Heart left ventricle (tissue), 16 donors: ENCODE results near the gene NINL. TPM values are rescaled to one million over a fixed set of nuclear protein-coding genes. Genes with fewer than 3 reads are reported as not detected.

Experiments
- ATAC-seq, 4 donors: fragments of 200-7000 bp; cut with Tn5 transposase; one replicate each; pipeline ENCODE4 v1.9.1; 2020 to 2022; ENCODE audit warnings: moderate library complexity in 4 of 4, mild to moderate bottlenecking in 3 of 4, moderate number of reproducible peaks in 1 of 4
- DNase-seq, 5 donors: peaks; one replicate each; pipeline ENCODE4 v3.0.0-alpha.2; 2020
- H3K27ac ChIP-seq, 12 donors: fragments of 200-600 bp; sonication (generic) in 4 of 12; one replicate each; pipeline versions ENCODE4 v1.5.0 to v1.8.0; 2016 to 2022; ENCODE audit warnings: mild to moderate bottlenecking in 2 of 12
- H3K27me3 ChIP-seq, 9 donors: fragments of 200-600 bp; sonication (generic) in 2 of 9; one replicate each; pipeline versions ENCODE4 v1.5.1 to v1.8.0; 2016 to 2022; ENCODE audit warnings: mild to moderate bottlenecking in 3 of 9
- H3K36me3 ChIP-seq, 9 donors: fragments of 200-600 bp; sonication (generic) in 2 of 9; one replicate each; pipeline versions ENCODE4 v1.5.0 to v1.8.0; 2018 to 2022; ENCODE audit warnings: mild to moderate bottlenecking in 2 of 9
- H3K4me1 ChIP-seq, 12 donors: fragments of 200-600 bp; sonication (generic) in 4 of 12; one replicate each; pipeline versions ENCODE4 v1.5.0 to v1.8.0; 2016 to 2022; ENCODE audit warnings: mild to moderate bottlenecking in 3 of 12
- H3K4me3 ChIP-seq, 12 donors: fragments of 200-600 bp; sonication (generic) in 4 of 12; one replicate each; pipeline versions ENCODE4 v1.5.0 to v1.8.0; 2017 to 2022; ENCODE audit warnings: mild to moderate bottlenecking in 9 of 12, moderate library complexity in 4 of 12
- H3K9me3 ChIP-seq, 12 donors: fragments of 200-600 bp; sonication (generic) in 4 of 12; one replicate each; pipeline versions ENCODE4 v1.5.0 to v1.8.0; 2016 to 2022; ENCODE audit warnings: mild to moderate bottlenecking in 1 of 12
- POLR2A ChIP-seq, 2 donors: fragments of 450-650 bp; IDR thresholded peaks; one replicate each; pipeline ENCODE4 v1.6.1; 2017; ENCODE audit warnings: antibody characterized with exemption in 2 of 2, mild to moderate bottlenecking in 2 of 2, moderate library complexity in 2 of 2
- WGBS, 4 donors: extraction: QIAGEN DNeasy Blood & Tissue Kit in 2 of 4; methylation state at CpG; one replicate each; pipeline versions ENCODE4 v1.1.5 to v1.1.7; 2013 to 2018; 5-methylcytosine and 5-hydroxymethylcytosine counted together
- intact Hi-C, 10 donors: fragments of 100-400 bp; cut with DNase I; formaldehyde crosslinking; loops; one replicate each; pipeline versions ENCODE4 v1.11.1 to v1.14.2; 2022
- polyA plus RNA-seq, 2 donors: library from polyadenylated mRNA; stranded (reverse); fragments of 200-250 nt; gene quantifications; one replicate each; pipeline ENCODE4 v1.2.3, GENCODE V29; 2013
- total RNA-seq, 9 donors: library from RNA; depleted of rRNA in 2 of 9; stranded (reverse); fragments of >200 nt in 2 of 9; fragmentation: NEBNext Ultra II Directional in 3 of 9; extraction: Animal tissue kit (Norgen Biotek cat#: 25700) in 3 of 9; gene quantifications; one replicate each; pipeline versions ENCODE4 v1.1.0 to v1.2.4, GENCODE V29; 2016 to 2023
- TF ChIP-seq, protein P1 (sequence below), 12 donors: fragments of 200-600 bp; sonication (generic) in 4 of 12; IDR thresholded peaks; one replicate each; pipeline versions ENCODE4 v1.5.0 to v1.8.0; 2018 to 2022; ENCODE audit warnings: antibody characterized with exemption in 12 of 12, mild to moderate bottlenecking in 5 of 12
- donor health status: ischemic (EF 13 %, LVEDD 7.1; RV severe dilation, severe dysfunction).
- donor health status: healthy with polysubstance abuse.
- donor health status: DM: no; HTN: yes; CAD: no.
- donor health status: DM: no; HTN: no; CAD: no.
- donor health status: ischemic (EF 25% LVEDD 6.9; RV normal size, moderate dysfunction).
- donor health status: ischemic (EF 25% LVEDD 5.7; RV mildly dilated, moderate dysfunction).
- donor health status: healthy.
- donor health status: DM: yes; HTN: yes; CAD: no.
- donor health status: ischemic (EF 35%, LVEDD 5.7; RV mildly dilated, moderate dysfunction).
- donor health status: nonischemic (EF 11% LVEDD 7.7; RV severe dilation, severe dysfunction).
- donor health status: DM: yes; HTN: yes; CAD: no.
- donor health status: PGD.
- donor health status: ischemic (EF 29% LVEDD 5.4; RV normal size, mild dysfunction).
- donor health status: nonischemic (EF 23%, LVEDD 6.1; RV moderate dilation, normal function).

Gene NINL
- total and polyA plus RNA-seq, 11 donors, result 0.78 to 7.1 (median 2.9) TPM

DNA sequence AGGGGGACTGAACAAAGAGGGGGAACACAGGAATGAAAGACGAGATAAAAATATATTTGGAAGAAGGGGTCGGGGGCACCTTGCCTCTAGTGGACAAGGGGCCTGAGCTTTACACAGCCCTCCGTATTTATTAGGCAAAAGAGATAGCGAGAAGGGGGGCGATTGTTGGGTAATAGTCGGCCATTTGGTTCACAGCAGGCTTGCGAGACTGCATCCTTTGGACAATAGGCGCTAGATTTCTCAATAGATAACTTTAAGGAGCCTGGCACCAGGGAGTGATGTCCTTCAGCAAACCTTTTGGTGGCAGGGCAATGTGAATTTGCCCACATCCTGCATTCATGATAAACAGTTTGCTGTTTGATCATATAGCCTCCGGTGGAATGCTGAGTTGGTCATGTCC is 41.4 kb upstream of the NINL start:
- no peak for ATAC-seq

DNA sequence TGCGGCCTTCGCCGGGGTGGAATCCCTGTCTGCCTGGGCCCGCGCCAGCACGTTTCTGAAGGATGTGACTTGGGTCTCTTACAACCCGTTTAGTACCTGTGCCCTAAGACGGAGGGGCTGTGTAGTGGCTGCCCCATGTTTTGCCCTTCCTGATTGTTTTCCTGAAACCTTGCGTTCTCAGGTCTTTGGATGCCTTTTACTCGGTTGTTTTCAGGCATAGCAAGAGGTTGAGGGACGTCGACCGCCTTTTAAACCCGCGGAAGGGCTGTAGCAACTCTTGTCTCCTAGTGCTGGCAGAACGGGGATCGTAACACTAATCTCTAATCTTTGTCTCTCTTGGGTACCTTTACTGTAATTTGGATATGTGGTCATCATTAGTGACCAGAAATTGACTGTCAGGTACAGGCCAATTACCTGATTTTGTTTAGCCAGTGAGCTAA is 39.2 kb upstream of the NINL start:
- intact Hi-C loops, result loop anchor here in 7 of 10 donors (1.0 to 10.0 kb wide), 7 partner anchors 70 to 243 kb away; partner anchors contain the start of genes ZNF337 (in 5 of the 7) and ABHD12 (in 1 of the 7)
- Histone ChIP-seq H3K4me1 (peaks cover 0 to 23% (median 15%) of the 10 kb centered on the region in 12 donors), H3K4me3 (peak overlapping the region; percentile 72 to 99 (median 84)), H3K36me3 (no peaks in the 10 kb centered on the region), H3K27me3 (no peaks in the 10 kb centered on the region), H3K27ac (peak overlapping the region; percentile 53 to 97 (median 87)), H3K9me3 (no peaks in the 10 kb centered on the region)
- TF ChIP-seq POLR2A (IDR thresholded peaks at IDR 0.05), result no peak
- TF ChIP-seq, protein P1, sequence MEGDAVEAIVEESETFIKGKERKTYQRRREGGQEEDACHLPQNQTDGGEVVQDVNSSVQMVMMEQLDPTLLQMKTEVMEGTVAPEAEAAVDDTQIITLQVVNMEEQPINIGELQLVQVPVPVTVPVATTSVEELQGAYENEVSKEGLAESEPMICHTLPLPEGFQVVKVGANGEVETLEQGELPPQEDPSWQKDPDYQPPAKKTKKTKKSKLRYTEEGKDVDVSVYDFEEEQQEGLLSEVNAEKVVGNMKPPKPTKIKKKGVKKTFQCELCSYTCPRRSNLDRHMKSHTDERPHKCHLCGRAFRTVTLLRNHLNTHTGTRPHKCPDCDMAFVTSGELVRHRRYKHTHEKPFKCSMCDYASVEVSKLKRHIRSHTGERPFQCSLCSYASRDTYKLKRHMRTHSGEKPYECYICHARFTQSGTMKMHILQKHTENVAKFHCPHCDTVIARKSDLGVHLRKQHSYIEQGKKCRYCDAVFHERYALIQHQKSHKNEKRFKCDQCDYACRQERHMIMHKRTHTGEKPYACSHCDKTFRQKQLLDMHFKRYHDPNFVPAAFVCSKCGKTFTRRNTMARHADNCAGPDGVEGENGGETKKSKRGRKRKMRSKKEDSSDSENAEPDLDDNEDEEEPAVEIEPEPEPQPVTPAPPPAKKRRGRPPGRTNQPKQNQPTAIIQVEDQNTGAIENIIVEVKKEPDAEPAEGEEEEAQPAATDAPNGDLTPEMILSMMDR (IDR thresholded peaks at IDR 0.05), result no peak
- WGBS, 4 donors, result 38 to 71% (median 41%) methylated on average over 11 to 17 of the region's 17 CpGs
- no peak for ATAC-seq
- peak in 1 of 5 donors; percentile 43 for DNase-seq

More for the DNA sequence above, 41.4 kb upstream of the NINL start:
- Histone ChIP-seq H3K27ac (no peak overlapping the region), H3K27me3 (no peaks in the 10 kb centered on the region), H3K36me3 (no peaks in the 10 kb centered on the region), H3K4me3 (no peak overlapping the region), H3K4me1 (peaks cover 0 to 22% (median 15%) of the 10 kb centered on the region in 12 donors), H3K9me3 (no peaks in the 10 kb centered on the region)
- intact Hi-C loops, result loop anchor here in 3 of 10 donors (10.0 kb wide), 4 partner anchors 68 to 232 kb away; partner anchors contain the start of genes ABHD12 (in 1 of the 3) and ZNF337 (in 1 of the 3)
- no peak for DNase-seq
- no peak for TF ChIP-seq POLR2A (IDR thresholded peaks at IDR 0.05)
- TF ChIP-seq, protein P1 (IDR thresholded peaks at IDR 0.05), result no peak
- WGBS, 4 donors, result 75 to 86% (median 83%) methylated on average over 9 of the region's 9 CpGs

- TF ChIP-seq POLR2A (IDR thresholded peaks at IDR 0.05), result peak in 1 of 2 donors; percentile 71
- TF ChIP-seq, protein P1 (IDR thresholded peaks at IDR 0.05), result peak in 2 of 12 donors; percentile 4 to 9
- peak; percentile 95 to 98 (median 97) for DNase-seq
- H3K36me3 ChIP-seq, result no peaks in the 10 kb centered on the region
- intact Hi-C loops, result loop anchor here in 7 of 10 donors (1.0 to 10.0 kb wide), 8 partner anchors 71 to 243 kb away; partner anchors contain the start of genes ZNF337 (in 6 of the 7) and ABHD12 (in 1 of the 7)
- peak within 1 kb of the TSS; percentile 72 to 99 (median 84) for H3K4me3 ChIP-seq
- 0 to 1% (median 0%) methylated on average over 23 to 81 of the region's 81 CpGs for WGBS, 4 donors
- peaks cover 0 to 23% (median 15%) of the 10 kb centered on the region in 12 donors for H3K4me1 ChIP-seq
- no peaks in the 10 kb centered on the region for H3K9me3 ChIP-seq
- ATAC-seq, result peak; percentile 94 to 97 (median 96)
- H3K27me3 ChIP-seq, result no peaks in the 10 kb centered on the region
- H3K27ac ChIP-seq, result peak within 1 kb of the TSS; percentile 53 to 97 (median 87)
These were observed 38.6 kb upstream of the NINL start, which contains the start of gene NANP for GRCh38 chr20:25623736-25624499. Gene NANP, minus strand, starts transcription at chr20:25624014. Its CDS starts 66 bp downstream, at chr20:25623948.
